ENCODE data around the gene MYL5. TPM values are rescaled to one million over a fixed set of nuclear protein-coding genes. Genes with fewer than 3 reads are reported as not detected.

The MYL5 gene
- total and polyA plus RNA-seq, 2 of the 13 experiments (the other 11 are each of a cell fraction or from before 2014, with no cell fraction given) = 6.5 to 16.0 TPM

DNA sequence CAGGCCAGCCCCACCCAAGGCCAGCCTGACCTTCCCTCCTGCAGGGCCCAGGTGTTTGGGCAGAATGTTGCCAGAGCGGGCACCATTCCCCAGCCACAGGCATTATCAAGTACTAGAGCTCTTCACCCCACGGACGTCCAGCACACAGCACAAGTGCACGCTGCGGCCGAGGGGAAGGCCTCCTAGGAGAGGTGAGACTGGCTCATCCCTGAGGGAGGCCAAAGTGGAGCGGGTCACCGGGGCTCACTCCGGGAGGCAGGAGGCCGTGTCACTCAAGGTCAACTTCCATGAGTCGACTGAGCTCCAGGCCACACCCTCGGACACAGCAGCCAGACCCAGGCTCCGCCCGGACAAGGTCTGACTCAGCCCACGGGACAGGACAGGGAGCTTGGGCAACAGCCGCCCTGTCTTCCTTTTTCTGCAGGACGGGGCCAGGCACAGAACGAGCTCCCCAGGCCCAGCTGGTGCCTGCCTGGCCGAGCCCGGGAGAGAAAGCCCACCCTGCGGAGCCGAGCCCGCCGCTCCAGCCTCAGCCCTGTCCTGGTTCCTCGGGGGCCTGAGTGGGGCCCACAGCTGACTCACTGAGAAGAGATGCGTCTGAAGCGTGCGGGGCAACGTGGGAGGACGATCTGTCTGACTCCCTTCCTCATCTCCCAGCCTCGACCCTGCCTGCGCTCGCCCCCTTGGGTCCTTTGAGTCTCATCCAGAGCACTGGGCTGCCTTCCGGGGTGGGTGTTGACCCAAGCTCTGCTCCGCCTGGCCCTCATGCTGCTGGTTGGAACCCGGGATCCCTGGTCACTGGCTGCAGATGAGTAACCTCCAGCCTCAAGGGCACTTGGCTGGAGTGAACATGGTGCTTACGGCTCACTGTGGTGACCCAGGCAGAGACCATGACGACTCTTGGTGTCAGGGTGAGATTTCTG lies 13.0 kb downstream of the MYL5 start (continued):
- no peak for TF ChIP-seq CBX2 (IDR thresholded peaks at IDR 0.05; ENCODE audit: low read depth, low read length)
- no peak for TF ChIP-seq CBX2 (CRISPR knock-in tag; IDR thresholded peaks at IDR 0.05; ENCODE audit: low read depth)
- TF ChIP-seq ZNF598 (CRISPR knock-in tag; IDR thresholded peaks at IDR 0.05; ENCODE audit: borderline replicate concordance) = 0 out of 2 replicates have a peak, but pooled peaks have one; percentile 26
- peak; percentile 9; the same call in 1 of the 2 replicates for TF ChIP-seq ZNF784 (CRISPR knock-in tag; IDR thresholded peaks at IDR 0.05; ENCODE audit: borderline replicate concordance)
- TF ChIP-seq, protein P1, sequence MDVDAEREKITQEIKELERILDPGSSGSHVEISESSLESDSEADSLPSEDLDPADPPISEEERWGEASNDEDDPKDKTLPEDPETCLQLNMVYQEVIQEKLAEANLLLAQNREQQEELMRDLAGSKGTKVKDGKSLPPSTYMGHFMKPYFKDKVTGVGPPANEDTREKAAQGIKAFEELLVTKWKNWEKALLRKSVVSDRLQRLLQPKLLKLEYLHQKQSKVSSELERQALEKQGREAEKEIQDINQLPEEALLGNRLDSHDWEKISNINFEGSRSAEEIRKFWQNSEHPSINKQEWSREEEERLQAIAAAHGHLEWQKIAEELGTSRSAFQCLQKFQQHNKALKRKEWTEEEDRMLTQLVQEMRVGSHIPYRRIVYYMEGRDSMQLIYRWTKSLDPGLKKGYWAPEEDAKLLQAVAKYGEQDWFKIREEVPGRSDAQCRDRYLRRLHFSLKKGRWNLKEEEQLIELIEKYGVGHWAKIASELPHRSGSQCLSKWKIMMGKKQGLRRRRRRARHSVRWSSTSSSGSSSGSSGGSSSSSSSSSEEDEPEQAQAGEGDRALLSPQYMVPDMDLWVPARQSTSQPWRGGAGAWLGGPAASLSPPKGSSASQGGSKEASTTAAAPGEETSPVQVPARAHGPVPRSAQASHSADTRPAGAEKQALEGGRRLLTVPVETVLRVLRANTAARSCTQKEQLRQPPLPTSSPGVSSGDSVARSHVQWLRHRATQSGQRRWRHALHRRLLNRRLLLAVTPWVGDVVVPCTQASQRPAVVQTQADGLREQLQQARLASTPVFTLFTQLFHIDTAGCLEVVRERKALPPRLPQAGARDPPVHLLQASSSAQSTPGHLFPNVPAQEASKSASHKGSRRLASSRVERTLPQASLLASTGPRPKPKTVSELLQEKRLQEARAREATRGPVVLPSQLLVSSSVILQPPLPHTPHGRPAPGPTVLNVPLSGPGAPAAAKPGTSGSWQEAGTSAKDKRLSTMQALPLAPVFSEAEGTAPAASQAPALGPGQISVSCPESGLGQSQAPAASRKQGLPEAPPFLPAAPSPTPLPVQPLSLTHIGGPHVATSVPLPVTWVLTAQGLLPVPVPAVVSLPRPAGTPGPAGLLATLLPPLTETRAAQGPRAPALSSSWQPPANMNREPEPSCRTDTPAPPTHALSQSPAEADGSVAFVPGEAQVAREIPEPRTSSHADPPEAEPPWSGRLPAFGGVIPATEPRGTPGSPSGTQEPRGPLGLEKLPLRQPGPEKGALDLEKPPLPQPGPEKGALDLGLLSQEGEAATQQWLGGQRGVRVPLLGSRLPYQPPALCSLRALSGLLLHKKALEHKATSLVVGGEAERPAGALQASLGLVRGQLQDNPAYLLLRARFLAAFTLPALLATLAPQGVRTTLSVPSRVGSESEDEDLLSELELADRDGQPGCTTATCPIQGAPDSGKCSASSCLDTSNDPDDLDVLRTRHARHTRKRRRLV (CRISPR knock-in tag; IDR thresholded peaks at IDR 0.05) = no peak
- no peak for TF ChIP-seq ZNF850 (CRISPR knock-in tag; conservative IDR thresholded peaks at IDR 0.05)
- TF ChIP-seq HIVEP1 (CRISPR knock-in tag; IDR thresholded peaks at IDR 0.05) = peak; percentile 64; the same call in 1 of the 2 replicates
- TF ChIP-seq ZFY (CRISPR knock-in tag; IDR thresholded peaks at IDR 0.05) = peak; percentile 62; the same call in 1 of the 2 replicates
- TF ChIP-seq GATA4 (IDR thresholded peaks at IDR 0.05; ENCODE audit: borderline replicate concordance, low read depth) = 0 out of 2 replicates have a peak, but pooled peaks have one; percentile 41
- TF ChIP-seq ZBTB7A (CRISPR knock-in tag; IDR thresholded peaks at IDR 0.05) = no peak
- TF ChIP-seq, protein P2, sequence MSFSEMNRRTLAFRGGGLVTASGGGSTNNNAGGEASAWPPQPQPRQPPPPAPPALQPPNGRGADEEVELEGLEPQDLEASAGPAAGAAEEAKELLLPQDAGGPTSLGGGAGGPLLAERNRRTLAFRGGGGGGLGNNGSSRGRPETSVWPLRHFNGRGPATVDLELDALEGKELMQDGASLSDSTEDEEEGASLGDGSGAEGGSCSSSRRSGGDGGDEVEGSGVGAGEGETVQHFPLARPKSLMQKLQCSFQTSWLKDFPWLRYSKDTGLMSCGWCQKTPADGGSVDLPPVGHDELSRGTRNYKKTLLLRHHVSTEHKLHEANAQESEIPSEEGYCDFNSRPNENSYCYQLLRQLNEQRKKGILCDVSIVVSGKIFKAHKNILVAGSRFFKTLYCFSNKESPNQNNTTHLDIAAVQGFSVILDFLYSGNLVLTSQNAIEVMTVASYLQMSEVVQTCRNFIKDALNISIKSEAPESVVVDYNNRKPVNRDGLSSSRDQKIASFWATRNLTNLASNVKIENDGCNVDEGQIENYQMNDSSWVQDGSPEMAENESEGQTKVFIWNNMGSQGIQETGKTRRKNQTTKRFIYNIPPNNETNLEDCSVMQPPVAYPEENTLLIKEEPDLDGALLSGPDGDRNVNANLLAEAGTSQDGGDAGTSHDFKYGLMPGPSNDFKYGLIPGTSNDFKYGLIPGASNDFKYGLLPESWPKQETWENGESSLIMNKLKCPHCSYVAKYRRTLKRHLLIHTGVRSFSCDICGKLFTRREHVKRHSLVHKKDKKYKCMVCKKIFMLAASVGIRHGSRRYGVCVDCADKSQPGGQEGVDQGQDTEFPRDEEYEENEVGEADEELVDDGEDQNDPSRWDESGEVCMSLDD (CRISPR knock-in tag; IDR thresholded peaks at IDR 0.05; ENCODE audit: borderline replicate concordance) = no peak
- 0 out of 2 replicates have a peak, but pooled peaks have one; percentile 18 for TF ChIP-seq ZNF225 (CRISPR knock-in tag; IDR thresholded peaks at IDR 0.05)
- no peak for TF ChIP-seq SCMH1 (CRISPR knock-in tag; IDR thresholded peaks at IDR 0.05; ENCODE audit: borderline replicate concordance)
